HCT116 (cell line): ENCODE data around the gene SWAP70. TPM values are rescaled to one million over a fixed set of nuclear protein-coding genes. Genes with fewer than 3 reads are reported as not detected.

Experiments used
- ATAC-seq: fragments of 200-7000 bp; cut with Tn5 transposase; 2 replicates; pipeline ENCODE4 v1.9.1; 2020; ENCODE audit warnings: mild to moderate bottlenecking, moderate library complexity
- BruUV-seq: library from RNA; stranded (reverse); fragments of 400-500 nt; replicated peaks from 2 replicates; lab custom pipeline; 2021; lab: Mats Ljungman, UMichigan
- CTCF ChIA-PET: fragments of 300-600 bp; sonication (Branson Sonifier 250); formaldehyde crosslinking; loops from one replicate; lab custom pipeline; 2021; ENCODE audit warnings: antibody characterized with exemption; lab: Charles Lee
- POLR2A ChIA-PET: fragments of 300-600, 350-600 bp; sonication (Branson Sonifier 250); formaldehyde crosslinking; loops from one replicate; lab custom pipeline; 2021; ENCODE audit warnings: antibody characterized with exemption; lab: Charles Lee
- RAD21 ChIA-PET, 2 experiments: fragments of 300-600 bp; sonication (Branson Sonifier 250); formaldehyde crosslinking; loops; one replicate each; lab custom pipeline; 2023; ENCODE audit warnings: low total read pairs in 2 of 2; ENCODE audit not compliant: uncharacterized antibody in 2 of 2, unreplicated experiment in 2 of 2, low non-redundant PET in 1 of 2; lab: Charles Lee
- DNase-seq: peaks from one replicate; pipeline ENCODE4 v3.0.0-alpha.2; 2010; ENCODE audit warnings: low read depth, low spot score
- H2AFZ ChIP-seq: fragments of 200-600 bp; shearing (Covaris generic), sonication (generic); 2 replicates; pipeline ENCODE4 v1.6.1; 2017; ENCODE audit warnings: low read depth, mixed run types, mixed read lengths, antibody characterized with exemption, low read length; ENCODE audit not compliant: poor library complexity, severe bottlenecking
- H3K27ac ChIP-seq: 2 replicates; pipeline ENCODE4 v1.5.1; 2012; ENCODE audit warnings: low read depth, low read length
- H3K27me3 ChIP-seq: fragments of 200-600 bp; sonication (generic); 2 replicates; pipeline ENCODE4 v1.6.1; 2016; ENCODE audit warnings: mixed run types, low read length, mixed read lengths; ENCODE audit not compliant: insufficient read depth
- H3K36me3 ChIP-seq, 2 experiments: fragments of 200-500 bp in 1 of 2; fragments of 200-600 bp in 1 of 2; sonication (Bioruptor generic) in 1 of 2; sonication (generic) in 1 of 2; 2 replicates each; pipeline versions ENCODE4 v1.5.1 to v1.6.1; 2014 to 2016; ENCODE audit warnings: low read length in 2 of 2, inconsistent platforms in 1 of 2, mixed read lengths in 1 of 2, mixed run types in 1 of 2; ENCODE audit not compliant: insufficient read depth in 2 of 2, control insufficient read depth in 1 of 2
- H3K4me1 ChIP-seq, 2 experiments: fragments of 200-600 bp in 1 of 2; sonication (generic) in 1 of 2; 2 replicates each; pipeline versions ENCODE4 v1.5.1 to v1.6.1; 2012 to 2017; ENCODE audit warnings: low read length in 2 of 2, inconsistent platforms in 1 of 2, mild to moderate bottlenecking in 1 of 2, mixed read lengths in 1 of 2, mixed run types in 1 of 2, moderate library complexity in 1 of 2; ENCODE audit not compliant: insufficient read depth in 2 of 2, control insufficient read depth in 1 of 2
- H3K4me2 ChIP-seq: fragments of 200-600 bp; sonication (generic); 2 replicates; pipeline ENCODE4 v1.6.1; 2017; ENCODE audit warnings: mixed run types, low read length, mixed read lengths
- H3K4me3 ChIP-seq, 2 experiments: fragments of 200-600 bp in 1 of 2; sonication (generic) in 1 of 2; replicated peaks in 1 of 2; 2 replicates each; pipeline ENCODE4 v1.5.1; 2011 to 2016; ENCODE audit warnings: low read length in 2 of 2, control low read depth in 1 of 2, low read depth in 1 of 2, mild to moderate bottlenecking in 1 of 2, mixed read lengths in 1 of 2, mixed run types in 1 of 2
- H3K79me2 ChIP-seq: fragments of 200-600 bp; sonication (generic); 2 replicates; pipeline ENCODE4 v1.6.1; 2017; ENCODE audit warnings: mild to moderate bottlenecking, mixed run types, low read length, moderate library complexity, mixed read lengths; ENCODE audit not compliant: insufficient read depth
- H3K9ac ChIP-seq: fragments of 200-600 bp; sonication (generic); 2 replicates; pipeline ENCODE4 v1.6.1; 2016; ENCODE audit warnings: low read length, mixed read lengths
- H3K9me2 ChIP-seq: fragments of 200-600 bp; sonication (generic), shearing (Covaris generic); 2 replicates; pipeline ENCODE4 v1.6.1; 2017; ENCODE audit warnings: mixed run types, mild to moderate bottlenecking, moderate library complexity; ENCODE audit not compliant: insufficient read depth
- H3K9me3 ChIP-seq, 2 experiments: fragments of 200-500 bp in 1 of 2; fragments of 200-600 bp in 1 of 2; sonication (Bioruptor generic) in 1 of 2; sonication (generic) in 1 of 2; 2 replicates each; pipeline ENCODE4 v1.6.1; 2014 to 2017; ENCODE audit warnings: low read length in 2 of 2, mixed read lengths in 2 of 2, inconsistent platforms in 1 of 2, low read depth in 1 of 2, mild to moderate bottlenecking in 1 of 2, mixed run types in 1 of 2, moderate library complexity in 1 of 2; ENCODE audit not compliant: control insufficient read depth in 1 of 2, insufficient read depth in 1 of 2
- H4K20me1 ChIP-seq: fragments of 200-600 bp; sonication (generic), shearing (Covaris generic); 2 replicates; pipeline ENCODE4 v1.6.1; 2017; ENCODE audit warnings: mixed run types, mild to moderate bottlenecking, moderate library complexity; ENCODE audit not compliant: insufficient read depth
- EGR1 ChIP-seq: IDR thresholded peaks from 2 replicates; pipeline ENCODE4 v1.6.1; 2012; ENCODE audit warnings: low read depth
- ELF1 ChIP-seq: IDR thresholded peaks from 2 replicates; pipeline ENCODE4 v1.6.1; 2012; ENCODE audit warnings: low read depth, borderline replicate concordance
- EZH2 ChIP-seq: fragments of 200-600 bp; sonication (generic); IDR thresholded peaks from 2 replicates; pipeline ENCODE4 v1.6.1; 2017; ENCODE audit warnings: antibody characterized with exemption, mixed run types
- EZH2phosphoT487 ChIP-seq: fragments of 200-600 bp; IDR thresholded peaks from 2 replicates; pipeline ENCODE4 v1.6.1; 2018; ENCODE audit warnings: antibody characterized with exemption, borderline replicate concordance
- FOSL1 ChIP-seq: IDR thresholded peaks from 2 replicates; pipeline ENCODE4 v1.6.1; 2012; ENCODE audit warnings: low read depth
- JUND ChIP-seq: IDR thresholded peaks from 2 replicates; pipeline ENCODE4 v1.6.1; 2012
- POLR2A ChIP-seq: IDR thresholded peaks from 2 replicates; pipeline ENCODE4 v1.7.0; 2011; ENCODE audit warnings: borderline replicate concordance; ENCODE audit not compliant: insufficient read depth, insufficient read length; ENCODE audit errors: extremely low read depth
- RAD21 ChIP-seq: IDR thresholded peaks from 2 replicates; pipeline ENCODE4 v1.6.1; 2012; ENCODE audit warnings: low read depth, mild to moderate bottlenecking
- SIN3A ChIP-seq: IDR thresholded peaks from 2 replicates; pipeline ENCODE4 v1.6.1; 2012; ENCODE audit warnings: low read depth
- SP1 ChIP-seq: IDR thresholded peaks from 2 replicates; pipeline ENCODE4 v1.6.1; 2012; ENCODE audit warnings: low read depth
- SRF ChIP-seq: IDR thresholded peaks from 2 replicates; pipeline ENCODE4 v1.6.1; 2012; ENCODE audit warnings: low read depth
- TCF7L2 ChIP-seq: IDR thresholded peaks from 2 replicates; pipeline ENCODE4 v1.7.0; 2011; ENCODE audit warnings: borderline replicate concordance, inconsistent platforms; ENCODE audit not compliant: insufficient read depth, insufficient read length; ENCODE audit errors: extremely low read depth
- YY1 ChIP-seq: IDR thresholded peaks from 2 replicates; pipeline ENCODE4 v1.6.1; 2011; ENCODE audit warnings: low read length, low read depth, moderate library complexity, mild to moderate bottlenecking; ENCODE audit not compliant: insufficient replicate concordance; ENCODE audit errors: extremely low read depth
- intact Hi-C: fragments of 100-400 bp; cut with micrococcal nuclease; formaldehyde crosslinking; loops from 2 replicates; pipeline ENCODE4 v1.10.0; 2022
- total RNA-seq: library from RNA; stranded (reverse); gene quantifications from one replicate; pipeline ENCODE4 v1.2.1, GENCODE V29; 2021; ENCODE audit not compliant: unreplicated experiment
- TF ChIP-seq, protein P1 (sequence below): IDR thresholded peaks from 2 replicates; pipeline ENCODE4 v1.6.1; 2012
- TF ChIP-seq, protein P2 (sequence below), 3 experiments: fragments of 200-600 bp in 1 of 3; sonication (generic) in 1 of 3; IDR thresholded peaks in 2 of 3; conservative IDR thresholded peaks in 1 of 3; 2 replicates each; pipeline ENCODE4 v1.5.1; 2012 to 2017; ENCODE audit warnings: low read depth in 2 of 3, low read length in 2 of 3, antibody characterized with exemption in 1 of 3, borderline replicate concordance in 1 of 3, control low read depth in 1 of 3, mild to moderate bottlenecking in 1 of 3, mixed read lengths in 1 of 3, mixed run types in 1 of 3, moderate library complexity in 1 of 3; ENCODE audit not compliant: insufficient read depth in 1 of 3
- TF ChIP-seq, protein P3 (sequence below): IDR thresholded peaks from 2 replicates; pipeline ENCODE4 v1.6.1; 2011; ENCODE audit warnings: mild to moderate bottlenecking, low read length, moderate library complexity; ENCODE audit not compliant: insufficient replicate concordance; ENCODE audit errors: extremely low read depth
- TF ChIP-seq, protein P4 (sequence below): IDR thresholded peaks from 2 replicates; pipeline ENCODE4 v1.6.1; 2012

Gene SWAP70
- total RNA-seq, 1 experiment from 2014 or later, result 20.6 TPM

DNA sequence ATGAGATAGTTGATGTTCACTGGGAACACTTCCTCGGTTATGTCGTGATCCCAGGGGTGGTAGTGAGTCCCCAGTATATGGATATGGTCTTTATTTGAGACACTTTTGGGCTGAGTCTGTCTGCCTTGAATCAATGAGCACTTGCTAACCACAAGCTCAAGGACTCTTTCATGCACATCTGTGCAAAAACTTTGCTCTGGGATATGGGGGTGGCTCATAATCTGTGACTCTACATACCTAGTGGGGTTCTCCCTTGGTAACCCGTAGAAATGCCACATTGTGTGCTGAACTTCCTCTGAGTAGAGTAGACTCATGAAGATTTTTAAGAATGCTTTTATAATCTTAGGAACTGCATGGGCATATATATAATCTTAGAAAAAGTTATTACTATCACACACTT lies 69.3 kb downstream of the SWAP70 start:
- Histone ChIP-seq H4K20me1 (no peaks in the 10 kb centered on the region), H3K4me3 (no peak overlapping the region), H3K36me3 (peaks cover 0 to 5% of the 10 kb centered on the region in 2 experiments; a peak in 1 of 4 replicates), H3K27ac (no peak overlapping the region), H3K4me2 (no peak overlapping the region), H3K9me2 (no peaks in the 10 kb centered on the region), H3K9ac (no peak overlapping the region), H3K27me3 (no peaks in the 10 kb centered on the region), H3K9me3 (no peaks in the 10 kb centered on the region), H3K4me1 (no peaks in the 10 kb centered on the region), H3K79me2 (no peaks in the 10 kb centered on the region), H2AFZ (no peak overlapping the region)
- DNase-seq (no peak), ATAC-seq (no peak)
- TF ChIP-seq, protein P1, sequence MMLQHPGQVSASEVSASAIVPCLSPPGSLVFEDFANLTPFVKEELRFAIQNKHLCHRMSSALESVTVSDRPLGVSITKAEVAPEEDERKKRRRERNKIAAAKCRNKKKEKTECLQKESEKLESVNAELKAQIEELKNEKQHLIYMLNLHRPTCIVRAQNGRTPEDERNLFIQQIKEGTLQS, result no peak
- TF ChIP-seq FOSL1 (no peak), JUND (no peak), RAD21 (no peak), SIN3A (no peak), YY1 (no peak), EGR1 (no peak), SP1 (no peak), EZH2 (no peak), TCF7L2 (no peak), POLR2A (no peak), ELF1 (no peak), EZH2phosphoT487 (no peak), SRF (no peak)
- TF ChIP-seq, protein P2, sequence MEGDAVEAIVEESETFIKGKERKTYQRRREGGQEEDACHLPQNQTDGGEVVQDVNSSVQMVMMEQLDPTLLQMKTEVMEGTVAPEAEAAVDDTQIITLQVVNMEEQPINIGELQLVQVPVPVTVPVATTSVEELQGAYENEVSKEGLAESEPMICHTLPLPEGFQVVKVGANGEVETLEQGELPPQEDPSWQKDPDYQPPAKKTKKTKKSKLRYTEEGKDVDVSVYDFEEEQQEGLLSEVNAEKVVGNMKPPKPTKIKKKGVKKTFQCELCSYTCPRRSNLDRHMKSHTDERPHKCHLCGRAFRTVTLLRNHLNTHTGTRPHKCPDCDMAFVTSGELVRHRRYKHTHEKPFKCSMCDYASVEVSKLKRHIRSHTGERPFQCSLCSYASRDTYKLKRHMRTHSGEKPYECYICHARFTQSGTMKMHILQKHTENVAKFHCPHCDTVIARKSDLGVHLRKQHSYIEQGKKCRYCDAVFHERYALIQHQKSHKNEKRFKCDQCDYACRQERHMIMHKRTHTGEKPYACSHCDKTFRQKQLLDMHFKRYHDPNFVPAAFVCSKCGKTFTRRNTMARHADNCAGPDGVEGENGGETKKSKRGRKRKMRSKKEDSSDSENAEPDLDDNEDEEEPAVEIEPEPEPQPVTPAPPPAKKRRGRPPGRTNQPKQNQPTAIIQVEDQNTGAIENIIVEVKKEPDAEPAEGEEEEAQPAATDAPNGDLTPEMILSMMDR (IDR thresholded peaks at IDR 0.05 in 2 of 3, conservative IDR thresholded peaks at IDR 0.05 in 1 of 3; ENCODE audit: borderline replicate concordance in 1 of 3, insufficient read depth in 1 of 3, low read depth in 2 of 3, low read length in 2 of 3), result no peak
- TF ChIP-seq, protein P3, sequence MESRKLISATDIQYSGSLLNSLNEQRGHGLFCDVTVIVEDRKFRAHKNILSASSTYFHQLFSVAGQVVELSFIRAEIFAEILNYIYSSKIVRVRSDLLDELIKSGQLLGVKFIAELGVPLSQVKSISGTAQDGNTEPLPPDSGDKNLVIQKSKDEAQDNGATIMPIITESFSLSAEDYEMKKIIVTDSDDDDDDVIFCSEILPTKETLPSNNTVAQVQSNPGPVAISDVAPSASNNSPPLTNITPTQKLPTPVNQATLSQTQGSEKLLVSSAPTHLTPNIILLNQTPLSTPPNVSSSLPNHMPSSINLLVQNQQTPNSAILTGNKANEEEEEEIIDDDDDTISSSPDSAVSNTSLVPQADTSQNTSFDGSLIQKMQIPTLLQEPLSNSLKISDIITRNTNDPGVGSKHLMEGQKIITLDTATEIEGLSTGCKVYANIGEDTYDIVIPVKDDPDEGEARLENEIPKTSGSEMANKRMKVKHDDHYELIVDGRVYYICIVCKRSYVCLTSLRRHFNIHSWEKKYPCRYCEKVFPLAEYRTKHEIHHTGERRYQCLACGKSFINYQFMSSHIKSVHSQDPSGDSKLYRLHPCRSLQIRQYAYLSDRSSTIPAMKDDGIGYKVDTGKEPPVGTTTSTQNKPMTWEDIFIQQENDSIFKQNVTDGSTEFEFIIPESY, result no peak
- TF ChIP-seq, protein P4, sequence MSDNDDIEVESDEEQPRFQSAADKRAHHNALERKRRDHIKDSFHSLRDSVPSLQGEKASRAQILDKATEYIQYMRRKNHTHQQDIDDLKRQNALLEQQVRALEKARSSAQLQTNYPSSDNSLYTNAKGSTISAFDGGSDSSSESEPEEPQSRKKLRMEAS, result no peak
- POLR2A ChIA-PET, result no interaction called here
- BruUV-seq, result no TSS peak
- intact Hi-C loops, result no loop called here
- RAD21 ChIA-PET, result no interaction called here
- CTCF ChIA-PET, result no interaction called here
